Measurements from ENCODE around the gene ERAL1. TPM values are rescaled to one million over a fixed set of nuclear protein-coding genes. Genes with fewer than 3 reads are reported as not detected.

ERAL1 gene
- total RNA-seq, 1 experiment from 2014 or later = 70.1 TPM

GRCh38 chr17:28887871-28888471 lies 33.2 kb downstream of the ERAL1 start:
- TF ChIP-seq TEAD4 (CRISPR knock-in tag; IDR thresholded peaks at IDR 0.05) (no peak), GABPB1 (CRISPR knock-in tag; IDR thresholded peaks at IDR 0.05) (no peak), PRDM15 (CRISPR knock-in tag; IDR thresholded peaks at IDR 0.05) (no peak), CREB1 (CRISPR knock-in tag; IDR thresholded peaks at IDR 0.05) (no peak), E2F5 (CRISPR knock-in tag; IDR thresholded peaks at IDR 0.05) (no peak), ZNF671 (CRISPR knock-in tag; IDR thresholded peaks at IDR 0.05) (no peak), NFE2L1 (CRISPR knock-in tag; IDR thresholded peaks at IDR 0.05) (no peak), MLX (CRISPR knock-in tag; IDR thresholded peaks at IDR 0.05) (no peak), PRRX2 (CRISPR knock-in tag; IDR thresholded peaks at IDR 0.05) (no peak), ZNF317 (CRISPR knock-in tag; IDR thresholded peaks at IDR 0.05; ENCODE audit: borderline replicate concordance, low read depth) (no peak), ZNF219 (CRISPR knock-in tag; IDR thresholded peaks at IDR 0.05; ENCODE audit: borderline replicate concordance) (no peak), HMGA2 (CRISPR knock-in tag; IDR thresholded peaks at IDR 0.05) (no peak), ZBTB43 (CRISPR knock-in tag; IDR thresholded peaks at IDR 0.05) (no peak), ZNF532 (CRISPR knock-in tag; IDR thresholded peaks at IDR 0.05; ENCODE audit: borderline replicate concordance) (no peak)
- H3K36me3 Mint-ChIP-seq = peaks cover 12% of the 10 kb centered on the region
- H3K27me3 Mint-ChIP-seq (ENCODE audit: low read depth) = no peaks in the 10 kb centered on the region
- no peaks in the 10 kb centered on the region for H3K9me3 Mint-ChIP-seq
- H3K4me3 Mint-ChIP-seq = no peak overlapping the region
- ATAC-seq (no peak), DNase-seq (ENCODE audit: low spot score) (no peak)
- H3K4me1 Mint-ChIP-seq = peaks cover 7% of the 10 kb centered on the region
- no peak overlapping the region for H3K27ac Mint-ChIP-seq
- POLR2A ChIA-PET = no interaction called here
- CTCF ChIA-PET = interaction anchor here (0.6 to 1.0 kb wide), 4 partner anchors 14 to 160 kb away, joined by 3 to 5 read pairs (median 3); no protein-coding TSS in a partner anchor

GRCh38 chr17:28888832-28889231 lies 34.0 kb downstream of the ERAL1 start:
- Mint-ChIP-seq H3K4me3 (no peak overlapping the region), H3K27me3 (ENCODE audit: low read depth) (no peaks in the 10 kb centered on the region), H3K36me3 (peaks cover 8% of the 10 kb centered on the region), H3K9me3 (no peaks in the 10 kb centered on the region), H3K4me1 (peaks cover 13% of the 10 kb centered on the region), H3K27ac (no peak overlapping the region)
- no peak for ATAC-seq
- DNase-seq (ENCODE audit: low spot score) = no peak
- ChIA-PET CTCF (interaction anchor here (1.0 kb wide), 1 partner anchor 13 kb away, joined by 3 read pairs; no protein-coding TSS in a partner anchor), POLR2A (interaction anchor here (0.6 kb wide), 1 partner anchor 1723 kb away, joined by 3 read pairs; no protein-coding TSS in a partner anchor)
- TF ChIP-seq HMGA2 (CRISPR knock-in tag; IDR thresholded peaks at IDR 0.05) (no peak), ELF4 (CRISPR knock-in tag; IDR thresholded peaks at IDR 0.05; ENCODE audit: low read depth) (no peak), AFF4 (CRISPR knock-in tag; IDR thresholded peaks at IDR 0.05; ENCODE audit: borderline replicate concordance) (no peak), ZNF317 (CRISPR knock-in tag; IDR thresholded peaks at IDR 0.05; ENCODE audit: borderline replicate concordance, low read depth) (no peak), CREB1 (CRISPR knock-in tag; IDR thresholded peaks at IDR 0.05) (no peak), GTF2I (CRISPR knock-in tag; conservative IDR thresholded peaks at IDR 0.05) (no peak)

All from WTC11 (cell line).